ENCODE results near the gene TSLP. TPM values are rescaled to one million over a fixed set of nuclear protein-coding genes. Genes with fewer than 3 reads are reported as not detected.

The TSLP gene
- total RNA-seq, 1 donor, result 0.43 TPM

DNA sequence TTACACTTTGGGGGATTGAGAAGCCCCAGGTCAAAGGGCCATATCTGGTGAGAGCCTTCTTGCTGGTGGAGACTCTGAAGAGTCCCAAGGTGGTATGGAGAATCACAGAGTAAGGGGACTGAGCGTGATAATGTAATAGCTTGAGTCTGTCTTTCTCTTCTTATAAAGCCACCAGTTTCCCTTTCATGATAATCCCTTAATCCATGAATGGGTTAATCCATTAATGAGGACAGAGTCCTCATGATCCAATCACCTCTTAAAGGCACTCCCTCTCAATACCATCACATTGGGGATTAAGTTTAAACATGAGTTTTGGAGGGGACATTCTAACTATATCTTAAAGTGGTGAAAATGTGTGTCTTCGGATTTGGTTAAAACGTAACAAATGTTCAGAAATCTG, 42.2 kb downstream of the TSLP start:
- no peak for TF ChIP-seq CTCF (IDR thresholded peaks at IDR 0.05; ENCODE audit: insufficient read depth, low read depth, low read length)
- no peak for DNase-seq (ENCODE audit: low read depth)

GRCh38 chr5:111115229-111115628, 43.7 kb downstream of the TSLP start:
- DNase-seq (ENCODE audit: low read depth), result no peak
- TF ChIP-seq CTCF (IDR thresholded peaks at IDR 0.05; ENCODE audit: insufficient read depth, low read depth, low read length), result no peak
- H3K4me3 ChIP-seq (ENCODE audit: low read depth, low read length), result no peak overlapping the region

More for the DNA sequence above, 42.2 kb downstream of the TSLP start:
- H3K4me3 ChIP-seq (ENCODE audit: low read depth, low read length), result no peak overlapping the region

DNA sequence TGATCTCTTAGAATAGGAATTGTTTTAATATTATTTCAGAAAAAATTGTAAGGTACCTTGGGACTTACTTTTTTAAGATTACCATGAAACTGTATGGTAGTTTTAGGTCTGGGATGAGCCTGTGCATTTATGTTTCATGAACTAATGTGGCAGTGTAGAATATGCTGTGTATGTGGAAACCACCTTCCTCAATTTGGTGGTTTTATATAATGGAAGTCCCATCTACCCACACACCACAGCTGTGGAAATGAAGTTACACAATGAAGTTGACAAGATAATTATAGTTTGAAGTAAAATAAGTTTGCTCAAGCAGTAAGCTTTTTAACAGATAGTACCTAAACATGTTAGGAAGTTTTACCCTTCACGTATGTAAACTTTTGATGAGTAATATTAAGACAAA, 45.0 kb downstream of the TSLP start:
- H3K4me3 ChIP-seq (ENCODE audit: low read depth, low read length), result no peak overlapping the region
- TF ChIP-seq CTCF (IDR thresholded peaks at IDR 0.05; ENCODE audit: insufficient read depth, low read depth, low read length), result no peak
- no peak for DNase-seq (ENCODE audit: low read depth)

- no peak for DNase-seq (ENCODE audit: low read depth)
- no peak overlapping the region for H3K4me3 ChIP-seq (ENCODE audit: low read depth, low read length)
- TF ChIP-seq CTCF (IDR thresholded peaks at IDR 0.05; ENCODE audit: insufficient read depth, low read depth, low read length), result no peak
Measured at GRCh38 chr5:111117136-111117535, 45.6 kb downstream of the TSLP start.

DNA sequence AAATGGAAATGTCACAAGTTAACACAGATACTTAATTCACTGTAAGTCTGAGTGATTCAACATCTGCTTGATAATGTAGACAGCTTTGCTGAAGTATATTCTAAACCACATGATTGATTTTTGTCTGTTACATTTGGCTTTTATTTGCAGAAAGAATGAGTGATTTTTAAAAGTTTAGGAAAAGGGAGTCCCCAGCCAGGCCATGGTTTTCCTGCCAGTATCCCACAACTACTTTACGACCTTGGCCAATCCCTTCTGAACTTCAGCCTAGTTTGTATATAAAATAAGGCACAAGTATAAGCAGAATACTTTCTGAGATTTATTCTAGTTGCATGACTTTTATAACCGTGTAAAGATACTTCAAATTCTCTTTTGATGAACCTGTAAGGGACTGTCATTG, 47.7 kb downstream of the TSLP start:
- no peak for DNase-seq (ENCODE audit: low read depth)
- no peak for TF ChIP-seq CTCF (IDR thresholded peaks at IDR 0.05; ENCODE audit: insufficient read depth, low read depth, low read length)
- no peak overlapping the region for H3K4me3 ChIP-seq (ENCODE audit: low read depth, low read length)

- TF ChIP-seq CTCF (IDR thresholded peaks at IDR 0.05; ENCODE audit: insufficient read depth, low read depth, low read length), result no peak
- no peak for DNase-seq (ENCODE audit: low read depth)
- no peak overlapping the region for H3K4me3 ChIP-seq (ENCODE audit: low read depth, low read length)
Measured at GRCh38 chr5:111119856-111120255, 48.3 kb downstream of the TSLP start.

DNA sequence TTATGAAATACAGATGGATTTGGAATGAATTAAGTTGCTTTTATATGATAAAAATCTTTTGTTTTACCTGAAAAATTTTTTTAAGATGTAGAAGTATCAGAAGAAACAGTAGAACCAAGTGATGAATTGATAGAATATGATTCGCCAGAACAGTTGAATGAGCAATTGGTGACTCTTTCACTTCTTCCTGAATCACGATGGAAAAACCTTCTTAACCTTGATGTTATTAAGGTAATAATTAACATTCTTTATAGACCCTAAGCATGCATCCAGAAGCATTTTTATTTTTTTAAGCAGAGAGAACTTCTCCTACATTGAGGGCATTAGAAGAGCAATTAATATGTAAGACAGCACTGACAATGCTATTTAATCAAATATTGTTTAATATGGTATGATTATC, 49.4 kb downstream of the TSLP start:
- no peak for DNase-seq (ENCODE audit: low read depth)
- no peak for TF ChIP-seq CTCF (IDR thresholded peaks at IDR 0.05; ENCODE audit: insufficient read depth, low read depth, low read length)
- H3K4me3 ChIP-seq (ENCODE audit: low read depth, low read length), result no peak overlapping the region
